ENCODE data around the gene TEAD1.

Gene TEAD1

DNA sequence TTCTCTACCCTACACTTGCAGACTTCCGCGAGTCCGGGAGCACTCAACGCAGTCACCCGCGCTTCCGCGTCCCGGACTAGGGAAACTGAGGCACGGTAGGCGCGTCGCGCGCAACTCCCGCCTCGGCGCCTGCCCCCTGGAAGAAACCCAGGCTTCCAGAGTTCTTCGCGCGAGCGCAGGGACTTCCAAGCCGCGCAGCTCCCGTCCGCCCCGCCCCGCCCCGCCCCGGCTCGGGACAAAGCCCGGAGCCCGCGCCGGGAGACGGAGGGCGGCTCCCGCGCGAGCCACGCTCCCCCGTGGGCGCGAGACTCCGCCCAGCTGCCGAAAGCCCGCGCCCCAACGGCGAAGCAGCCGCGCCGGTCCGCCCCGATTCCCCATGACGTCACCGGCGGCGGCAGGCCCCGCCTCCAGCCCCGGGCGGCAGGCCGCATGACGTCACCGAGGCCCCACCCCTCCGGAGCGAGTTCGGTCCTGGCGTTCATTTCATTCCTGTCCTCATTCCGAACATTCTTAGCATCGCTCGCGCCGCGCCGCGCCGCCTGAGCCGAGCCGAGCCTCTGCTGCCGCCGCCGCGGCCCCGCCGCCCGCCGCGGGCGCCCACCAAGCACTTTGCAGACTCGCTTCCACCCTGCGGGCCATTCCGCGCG, at the start of gene TEAD1:
TSS of gene TEAD1 (plus strand) at position 498 of the 647 bp plus-strand sequence.
- TF ChIP-seq, protein P1, sequence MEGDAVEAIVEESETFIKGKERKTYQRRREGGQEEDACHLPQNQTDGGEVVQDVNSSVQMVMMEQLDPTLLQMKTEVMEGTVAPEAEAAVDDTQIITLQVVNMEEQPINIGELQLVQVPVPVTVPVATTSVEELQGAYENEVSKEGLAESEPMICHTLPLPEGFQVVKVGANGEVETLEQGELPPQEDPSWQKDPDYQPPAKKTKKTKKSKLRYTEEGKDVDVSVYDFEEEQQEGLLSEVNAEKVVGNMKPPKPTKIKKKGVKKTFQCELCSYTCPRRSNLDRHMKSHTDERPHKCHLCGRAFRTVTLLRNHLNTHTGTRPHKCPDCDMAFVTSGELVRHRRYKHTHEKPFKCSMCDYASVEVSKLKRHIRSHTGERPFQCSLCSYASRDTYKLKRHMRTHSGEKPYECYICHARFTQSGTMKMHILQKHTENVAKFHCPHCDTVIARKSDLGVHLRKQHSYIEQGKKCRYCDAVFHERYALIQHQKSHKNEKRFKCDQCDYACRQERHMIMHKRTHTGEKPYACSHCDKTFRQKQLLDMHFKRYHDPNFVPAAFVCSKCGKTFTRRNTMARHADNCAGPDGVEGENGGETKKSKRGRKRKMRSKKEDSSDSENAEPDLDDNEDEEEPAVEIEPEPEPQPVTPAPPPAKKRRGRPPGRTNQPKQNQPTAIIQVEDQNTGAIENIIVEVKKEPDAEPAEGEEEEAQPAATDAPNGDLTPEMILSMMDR (IDR thresholded peaks at IDR 0.05): no peak
- no peak for TF ChIP-seq ZFX (IDR thresholded peaks at IDR 0.05; ENCODE audit: borderline replicate concordance)
- peak within 1 kb of the TSS; percentile 86 for H3K27ac ChIP-seq

DNA sequence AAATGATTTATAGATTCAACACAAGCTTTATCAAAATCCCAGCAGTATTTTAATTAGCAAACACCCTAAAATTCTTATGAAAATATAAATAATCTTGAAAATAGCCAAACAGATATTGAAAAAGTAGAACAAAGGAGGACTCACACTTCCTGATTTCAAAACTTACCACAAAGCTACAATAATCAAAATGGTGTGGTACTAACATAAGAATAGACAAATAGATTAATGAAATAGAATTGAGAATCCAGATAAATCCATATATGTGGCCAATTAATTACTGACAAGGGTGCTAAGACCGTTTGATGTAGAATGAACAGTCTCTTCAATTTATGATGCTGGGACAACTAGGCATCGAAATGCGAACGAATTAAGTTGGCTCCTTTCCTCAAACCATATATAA, 49.6 kb upstream of the TEAD1 start:
- TF ChIP-seq, protein P1 (IDR thresholded peaks at IDR 0.05): no peak
- no peak for TF ChIP-seq ZFX (IDR thresholded peaks at IDR 0.05; ENCODE audit: borderline replicate concordance)
- H3K27ac ChIP-seq: no peak overlapping the region

DNA sequence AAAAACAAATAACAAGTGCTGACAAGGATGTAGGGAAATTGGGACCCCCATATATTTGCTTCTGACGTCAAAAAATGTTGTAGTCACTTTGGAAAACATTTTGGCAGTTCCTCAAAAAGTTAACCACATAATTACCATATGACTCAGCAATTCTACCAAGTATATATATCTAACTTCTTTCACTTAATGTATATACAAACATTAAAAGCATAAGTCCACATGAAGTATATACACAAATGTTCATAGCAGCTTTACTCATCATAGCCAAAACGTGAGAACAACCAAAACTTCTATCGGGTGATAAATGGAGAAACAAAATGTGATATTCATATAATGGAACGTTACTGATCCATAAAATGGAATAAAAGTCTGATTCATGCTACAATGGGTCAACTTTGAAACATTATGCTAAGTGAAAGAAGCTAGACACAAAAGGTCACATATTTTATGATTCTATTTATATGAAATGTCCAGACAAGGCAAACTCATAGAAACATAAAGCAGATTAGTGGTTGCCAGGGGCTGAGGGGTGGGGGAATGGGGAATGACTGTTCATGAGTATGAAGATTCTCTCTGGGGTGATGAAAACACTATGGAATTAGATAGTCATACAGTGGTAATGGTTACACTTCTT, 48.7 kb upstream of the TEAD1 start:
- TF ChIP-seq ZFX (IDR thresholded peaks at IDR 0.05; ENCODE audit: borderline replicate concordance): no peak
- TF ChIP-seq, protein P1 (IDR thresholded peaks at IDR 0.05): no peak
- H3K27ac ChIP-seq: no peak overlapping the region

DNA sequence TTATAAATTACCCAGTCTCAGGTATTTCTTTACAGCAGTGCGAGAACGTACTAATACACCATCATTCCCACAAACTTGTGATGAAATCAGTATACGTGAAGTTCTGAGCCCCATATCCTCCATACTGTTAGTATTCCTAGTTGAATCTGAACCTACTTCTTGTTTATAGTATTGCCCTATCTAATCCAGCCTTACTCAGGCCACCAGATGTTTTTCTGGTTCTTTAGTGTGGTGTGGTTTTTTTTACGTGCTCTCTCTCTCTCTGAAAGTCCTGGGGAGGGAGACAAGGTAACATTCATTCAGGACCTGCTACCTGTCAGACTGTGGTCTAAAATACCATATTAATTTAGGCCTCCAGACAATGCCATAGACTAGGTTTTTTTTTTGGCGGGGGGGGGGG, 47.6 kb upstream of the TEAD1 start:
- H3K27ac ChIP-seq: no peak overlapping the region
- TF ChIP-seq ZFX (IDR thresholded peaks at IDR 0.05; ENCODE audit: borderline replicate concordance): no peak
- TF ChIP-seq, protein P1 (IDR thresholded peaks at IDR 0.05): no peak

DNA sequence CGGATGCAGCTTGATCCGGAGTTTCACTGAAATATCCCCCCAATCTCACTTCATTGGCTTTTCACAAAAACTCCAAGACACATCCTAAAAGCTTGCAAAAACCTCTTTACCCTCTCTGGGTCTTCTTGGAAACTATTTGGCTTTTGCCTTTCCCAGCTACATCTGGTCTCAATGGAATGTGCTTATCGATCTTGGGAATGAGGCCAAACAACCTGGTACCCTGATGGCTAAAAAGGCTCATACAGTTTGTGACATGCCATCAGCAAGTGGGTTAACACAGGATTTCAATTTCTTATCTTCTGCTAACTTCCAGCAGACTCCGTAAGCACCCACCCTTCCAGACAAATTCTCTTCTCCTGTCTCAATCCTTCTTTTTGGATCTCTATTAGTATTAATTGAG, 45.9 kb upstream of the TEAD1 start:
- TF ChIP-seq, protein P1 (IDR thresholded peaks at IDR 0.05): no peak
- no peak for TF ChIP-seq ZFX (IDR thresholded peaks at IDR 0.05; ENCODE audit: borderline replicate concordance)
- no peak overlapping the region for H3K27ac ChIP-seq

DNA sequence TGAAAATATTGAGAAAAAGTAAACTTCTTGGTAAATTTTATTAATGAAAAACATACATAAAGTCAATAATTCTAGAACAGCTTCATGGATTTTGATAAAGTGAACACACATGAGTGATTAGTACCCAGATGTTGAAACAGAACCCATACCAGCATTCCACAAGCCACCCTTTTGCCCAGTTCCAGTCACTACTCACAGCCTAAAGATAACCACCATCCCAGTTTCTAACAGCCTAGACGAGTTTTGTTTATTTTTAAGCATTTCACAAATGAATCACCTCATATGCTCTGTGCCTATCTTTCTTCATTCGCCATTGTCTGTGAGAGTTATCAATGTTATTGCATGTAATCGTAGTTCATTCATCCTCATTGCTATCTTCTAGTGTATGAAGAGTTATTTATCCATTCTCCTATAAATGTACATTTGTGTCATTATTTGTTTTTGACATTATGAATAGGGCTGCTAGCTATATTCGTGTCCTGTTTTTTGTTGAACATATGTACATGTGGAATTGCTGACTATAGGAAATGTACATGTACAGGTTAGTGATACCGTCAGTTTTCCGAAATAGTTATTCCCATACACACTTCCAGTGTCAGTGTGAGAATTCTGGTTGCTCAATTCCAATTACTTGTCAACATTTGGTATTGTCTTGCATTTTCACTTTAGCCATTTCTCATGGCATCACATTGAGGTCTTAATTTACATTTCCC, 44.5 kb upstream of the TEAD1 start:
- TF ChIP-seq, protein P1 (IDR thresholded peaks at IDR 0.05): no peak
- TF ChIP-seq ZFX (IDR thresholded peaks at IDR 0.05; ENCODE audit: borderline replicate concordance): no peak
- no peak overlapping the region for H3K27ac ChIP-seq

DNA sequence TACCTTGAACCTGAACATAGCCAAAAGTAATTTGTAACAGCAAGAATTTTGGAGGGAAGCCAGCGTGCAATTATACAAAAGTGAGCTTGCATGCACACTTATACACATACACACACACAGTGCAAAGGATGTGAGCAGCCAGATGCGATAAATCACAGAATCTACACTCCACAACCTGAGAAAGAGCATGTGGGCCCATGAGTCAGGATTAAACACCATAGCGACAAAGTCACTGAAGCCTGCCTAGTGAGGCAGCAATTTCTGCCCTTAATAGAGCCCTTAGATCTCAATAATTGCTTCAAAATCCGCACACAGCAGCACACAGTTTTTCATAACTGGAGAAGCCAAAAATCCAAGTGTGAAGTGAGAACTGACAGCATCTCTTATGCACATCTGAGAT, 42.6 kb upstream of the TEAD1 start:
- TF ChIP-seq, protein P1 (IDR thresholded peaks at IDR 0.05): no peak
- TF ChIP-seq ZFX (IDR thresholded peaks at IDR 0.05; ENCODE audit: borderline replicate concordance): no peak
- H3K27ac ChIP-seq: no peak overlapping the region

Data from 22Rv1 (cell line).